SK-N-SH (cell line): ENCODE results near the gene THUMPD3.

Experiments
- CHD2 ChIP-seq: fragments of 150-350 bp; IDR thresholded peaks from 2 replicates; pipeline ENCODE4 v1.6.1; 2018; ENCODE audit warnings: low read length; ENCODE audit not compliant: partially characterized antibody
- CTCF ChIP-seq: fragments of 200-600 bp; sonication (generic); IDR thresholded peaks from 2 replicates; pipeline ENCODE4 v1.6.1; 2017; ENCODE audit warnings: antibody characterized with exemption, mild to moderate bottlenecking, moderate library complexity
- EP300 ChIP-seq, 2 experiments: IDR thresholded peaks; 2 replicates each; pipeline versions ENCODE4 v1.4.0 to v1.6.1; 2012; ENCODE audit warnings: borderline replicate concordance in 1 of 2, low read depth in 1 of 2, low read length in 1 of 2
- EZH2phosphoT487 ChIP-seq: fragments of 200-600 bp; sonication (generic); IDR thresholded peaks from 2 replicates; pipeline ENCODE4 v1.6.1; 2017; ENCODE audit warnings: low read depth, mixed run types, mild to moderate bottlenecking, antibody characterized with exemption, moderate library complexity, borderline replicate concordance
- FOXM1 ChIP-seq: IDR thresholded peaks from 2 replicates; pipeline ENCODE4 v1.4.0; 2012; ENCODE audit warnings: low read depth, mild to moderate bottlenecking
- GABPA ChIP-seq: IDR thresholded peaks from 2 replicates; pipeline ENCODE4 v1.4.0; 2012; ENCODE audit warnings: low read depth, mild to moderate bottlenecking
- GATA2 ChIP-seq: sonication (generic); formaldehyde crosslinking; IDR thresholded peaks from 2 replicates; pipeline ENCODE4 v1.5.0; 2020; ENCODE audit warnings: mild to moderate bottlenecking, missing genetic modification reagents
- MAX ChIP-seq: IDR thresholded peaks from 2 replicates; pipeline ENCODE4 v1.4.0; 2012; ENCODE audit warnings: low read depth
- PBX3 ChIP-seq: IDR thresholded peaks from 2 replicates; pipeline ENCODE4; 2012
- POLR2AphosphoS5 ChIP-seq: IDR thresholded peaks from 2 replicates; pipeline ENCODE4 v1.6.1; 2012; ENCODE audit warnings: low read depth, low read length
- REST ChIP-seq: IDR thresholded peaks from 2 replicates; pipeline ENCODE4 v1.6.1; 2012; ENCODE audit warnings: mild to moderate bottlenecking, low read depth, low read length, moderate library complexity
- RFX5 ChIP-seq: IDR thresholded peaks from 2 replicates; pipeline ENCODE4 v1.6.1; 2012; ENCODE audit warnings: mild to moderate bottlenecking, improper control_type of control experiment, low read length
- TCF12 ChIP-seq: IDR thresholded peaks from 2 replicates; pipeline ENCODE4 v1.4.0; 2012

GRCh38 chr3:9414826-9415225 is 52.0 kb downstream of the THUMPD3 start:
- TF ChIP-seq EP300 (IDR thresholded peaks at IDR 0.05; ENCODE audit: borderline replicate concordance in 1 of 2, low read depth in 1 of 2, low read length in 1 of 2): no peak
- TF ChIP-seq REST: no peak
- no peak for TF ChIP-seq POLR2AphosphoS5
- TF ChIP-seq CTCF: no peak
- TF ChIP-seq GABPA: no peak
- no peak for TF ChIP-seq PBX3
- no peak for TF ChIP-seq RFX5
- TF ChIP-seq FOXM1: no peak
- no peak for TF ChIP-seq CHD2
- no peak for TF ChIP-seq MAX
- TF ChIP-seq EZH2phosphoT487: no peak
- TF ChIP-seq TCF12: no peak
- TF ChIP-seq GATA2 (CRISPR knock-in tag): no peak
